Suppressor macrophage (primary cell): ENCODE measurements around the gene HSD11B2.

Experiments used
- DNase-seq, 4 experiments: peaks; one replicate each; pipeline ENCODE4 v3.0.0-alpha.2; 2020 to 2022
- total RNA-seq, 17 experiments: gene quantifications; one replicate each; lab custom pipeline; 2026; ENCODE audit warnings: mixed read lengths in 6 of 17, inconsistent platforms in 3 of 17; lab: John Stamatoyannopoulos, UW

Gene HSD11B2
- total RNA-seq, result 0 to 1.5 (median 0.07) reads per million in 17 experiments

- peak; percentile 66 to 84 (median 72) for DNase-seq
Observed at GRCh38 chr16:67430977-67431774, at the start of gene HSD11B2. TSS of gene HSD11B2 (plus strand) at chr16:67431121. CDS start at chr16:67431249, 128 bp downstream.

DNA sequence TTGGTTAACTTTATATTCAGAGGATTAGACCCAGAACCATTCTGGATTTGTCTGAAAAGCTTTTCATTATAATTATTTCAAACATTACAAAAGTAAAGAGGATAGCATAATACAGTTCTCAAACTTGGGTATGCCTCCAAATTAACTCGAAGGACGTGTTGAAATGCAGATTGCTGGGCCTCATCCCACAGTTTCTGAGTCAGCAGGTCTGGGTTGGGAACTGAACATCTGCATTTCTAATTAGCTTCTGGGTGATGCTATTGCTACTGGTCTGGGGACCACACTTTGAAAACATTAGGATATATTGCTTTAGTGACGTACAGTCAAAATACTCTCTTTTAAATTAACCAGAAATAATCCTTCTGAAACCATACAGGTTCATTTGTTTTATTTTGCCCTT lies 47.6 kb upstream of the HSD11B2 start:
- peak; percentile 28 to 58 (median 44) for DNase-seq

GRCh38 chr16:67384778-67385510 lies 46.0 kb upstream of the HSD11B2 start:
- no peak for DNase-seq

- no peak for DNase-seq
Observed at GRCh38 chr16:67386861-67387455, 44.0 kb upstream of the HSD11B2 start.

DNA sequence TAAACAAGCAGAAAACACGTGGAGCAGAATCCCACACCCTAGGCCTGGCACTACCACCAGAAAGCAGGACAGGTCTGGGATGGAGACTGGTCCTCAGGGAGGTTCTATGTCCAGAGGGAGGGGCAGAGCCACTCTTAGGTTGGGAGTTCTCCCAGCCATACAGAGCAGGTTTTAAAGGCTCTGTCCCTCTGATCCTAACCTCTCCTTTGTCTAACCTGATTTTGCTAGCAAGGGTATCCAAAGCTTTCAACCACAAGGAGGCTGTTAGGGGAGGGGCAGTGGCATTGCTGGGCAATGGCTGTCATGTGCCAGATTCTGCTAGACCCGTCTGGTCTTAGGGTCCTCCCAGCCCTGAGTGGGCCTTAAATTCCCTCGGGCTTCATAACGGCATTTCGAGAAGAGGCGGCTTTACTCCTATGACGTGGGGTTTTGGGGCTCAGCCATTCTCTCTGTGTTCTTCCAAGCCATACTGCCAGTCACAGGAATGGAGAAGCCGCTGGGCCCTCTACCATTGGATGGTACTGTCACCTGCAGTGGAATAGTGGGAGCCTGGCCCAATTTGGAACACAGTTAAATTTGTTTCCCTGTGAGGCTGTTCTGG lies 43.3 kb upstream of the HSD11B2 start:
- DNase-seq, result no peak

GRCh38 chr16:67388191-67388590 lies 42.7 kb upstream of the HSD11B2 start:
- DNase-seq, result no peak

DNA sequence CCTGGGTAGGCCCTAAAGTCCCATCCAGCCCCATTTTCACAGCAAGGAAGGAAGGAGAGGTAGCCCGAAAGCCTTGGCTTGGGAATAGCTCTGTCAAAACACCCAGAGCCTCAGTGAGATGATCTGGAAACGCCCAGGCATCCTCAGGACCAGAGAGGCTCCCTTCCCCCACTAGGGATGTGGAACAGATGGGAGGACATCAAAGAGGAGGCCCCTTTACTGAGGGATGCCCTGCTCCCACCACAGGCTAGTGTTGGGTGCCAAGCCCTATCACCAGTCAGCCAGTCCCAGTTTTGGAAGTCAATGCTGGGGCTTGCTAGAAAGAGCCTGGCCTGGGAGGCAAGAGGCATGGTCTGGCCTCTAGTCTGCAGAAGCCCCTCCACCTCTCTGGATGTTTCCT lies 42.3 kb upstream of the HSD11B2 start:
- DNase-seq, result no peak

DNA sequence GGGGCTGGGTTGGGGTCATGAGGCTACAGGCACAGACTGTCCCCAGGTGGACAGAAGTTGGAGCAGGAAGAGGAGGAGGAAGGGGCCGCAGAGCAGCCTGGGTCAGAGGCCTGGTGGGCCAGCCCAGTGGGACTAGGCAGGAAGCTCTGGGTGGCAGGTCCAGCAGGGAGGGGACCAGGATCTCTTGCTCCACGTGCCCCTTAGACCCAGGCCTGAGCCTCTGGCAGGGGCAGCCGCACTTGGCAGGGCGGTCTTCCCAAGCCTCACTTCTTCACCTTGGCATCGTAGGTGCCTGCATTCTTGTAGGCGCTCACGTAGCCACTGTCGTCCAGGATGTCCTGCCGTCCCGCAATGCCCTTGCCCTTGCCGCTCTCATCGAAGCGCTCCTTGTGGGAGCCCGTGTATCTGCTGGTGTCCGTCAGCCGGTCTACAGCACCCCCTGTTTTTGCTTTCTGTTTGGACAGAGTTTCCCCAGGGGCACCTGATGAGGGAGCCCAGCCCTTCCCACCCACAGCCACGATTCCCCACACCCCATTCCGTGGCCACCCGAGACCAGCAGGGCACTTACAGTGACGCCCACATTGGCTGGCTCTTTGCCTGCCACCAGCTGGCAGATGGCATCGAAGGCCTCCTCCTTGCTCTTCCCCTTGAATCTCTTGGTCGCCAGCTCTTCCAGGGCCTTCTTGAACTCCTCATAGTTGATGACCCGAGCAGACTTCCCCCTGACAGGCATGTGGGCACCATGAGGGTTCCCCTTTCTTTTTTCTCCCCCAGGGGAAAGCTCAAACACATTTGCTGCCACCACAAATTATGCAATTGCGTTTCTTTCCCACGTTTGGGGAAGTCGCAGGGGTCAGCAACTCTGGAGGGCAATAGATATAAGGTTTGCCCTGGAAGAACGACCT lies 40.8 kb upstream of the HSD11B2 start:
- DNase-seq, result peak; percentile 93 to 98 (median 96)

DNA sequence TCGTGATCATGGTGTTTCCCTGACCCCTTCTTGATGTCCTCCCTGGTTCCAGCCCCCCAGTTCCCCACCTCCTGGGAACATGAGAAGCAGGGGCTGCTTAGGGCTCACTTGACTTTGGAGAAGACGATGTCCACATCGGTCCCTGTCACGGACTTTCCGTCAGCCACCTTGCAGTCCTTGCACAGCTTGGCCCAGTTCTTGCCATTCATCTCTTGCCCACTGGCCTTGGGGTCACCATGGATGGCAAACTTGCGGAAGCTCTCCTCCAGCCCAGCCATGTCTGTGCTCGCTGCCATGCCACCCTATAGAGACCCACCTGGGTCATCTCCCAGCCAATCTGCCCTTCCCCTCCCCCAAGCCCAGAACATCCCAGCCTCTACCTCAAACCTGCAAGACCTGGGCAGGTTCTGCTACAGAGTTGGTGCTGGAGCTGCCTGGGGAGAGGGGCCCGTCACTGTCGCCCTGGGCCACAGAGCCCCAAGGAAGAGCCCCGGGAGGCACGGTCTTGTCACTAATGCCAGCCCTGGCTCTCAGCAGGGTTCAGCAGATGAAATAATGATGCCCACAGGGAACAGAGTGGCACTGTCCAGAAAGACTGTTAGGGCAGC lies 40.0 kb upstream of the HSD11B2 start:
- DNase-seq, result no peak

GRCh38 chr16:67391424-67392300 lies 39.3 kb upstream of the HSD11B2 start:
- peak in 1 of 4 experiments; percentile 11 for DNase-seq

- DNase-seq, result no peak
Observed at GRCh38 chr16:67392301-67393059, 38.4 kb upstream of the HSD11B2 start.

DNA sequence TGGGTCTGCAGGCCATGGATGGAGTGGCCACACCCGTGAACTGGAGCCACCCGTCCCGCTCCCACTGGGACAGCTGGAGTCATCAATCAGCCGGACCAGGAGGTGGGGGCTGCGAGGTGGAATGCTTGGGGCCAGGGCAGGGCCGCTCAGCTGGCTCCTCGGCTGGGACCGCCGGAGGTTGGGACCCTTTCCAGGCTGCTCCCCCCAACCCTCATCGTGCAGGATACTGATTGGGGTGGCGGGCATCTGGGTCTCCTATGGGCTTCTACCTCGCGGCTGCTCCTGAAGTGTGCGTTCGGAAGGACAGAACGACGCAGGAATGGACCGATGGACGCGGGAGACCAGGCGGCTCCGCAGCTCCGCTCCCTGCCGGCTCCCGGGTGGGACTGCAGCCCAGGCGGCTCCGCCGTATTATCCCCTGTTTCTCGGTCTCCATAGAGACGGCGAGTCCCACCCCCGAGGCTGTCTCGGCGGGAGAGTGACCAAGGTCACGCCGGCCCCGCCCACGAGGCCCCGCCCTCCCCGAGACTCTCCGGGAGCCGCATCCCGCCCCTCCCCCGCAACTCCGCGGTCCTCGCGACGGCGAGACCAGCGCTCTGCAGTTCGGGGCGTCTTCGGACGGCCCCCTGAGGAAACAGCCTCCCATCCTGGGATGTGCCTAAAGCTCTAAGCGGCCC lies 37.7 kb upstream of the HSD11B2 start, which contains the start of gene TPPP3:
TPPP3 (minus strand) TSS at position 388 of the 677 bp plus-strand sequence. CDS start 2,387 bp downstream, outside the sequence.
- DNase-seq, result peak; percentile 37 to 75 (median 64)

DNA sequence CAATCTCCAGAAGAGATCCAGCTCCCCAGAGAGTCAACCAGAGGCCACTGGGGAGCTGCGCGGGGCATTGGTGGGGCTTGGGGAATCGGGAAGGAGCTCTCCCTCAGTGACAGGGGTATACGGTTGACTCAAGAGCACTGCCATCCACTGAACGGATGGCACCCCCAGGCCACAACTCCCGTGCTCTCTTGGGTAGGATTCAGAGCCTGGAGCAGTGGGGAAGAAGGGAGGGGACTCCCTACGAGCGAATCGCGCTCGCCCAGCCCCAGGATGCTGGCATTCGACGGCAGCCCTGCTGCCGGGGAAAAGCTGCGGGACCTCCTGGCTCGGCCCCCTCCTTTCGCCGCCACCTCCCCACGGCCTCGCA lies 37.1 kb upstream of the HSD11B2 start:
- no peak for DNase-seq

DNA sequence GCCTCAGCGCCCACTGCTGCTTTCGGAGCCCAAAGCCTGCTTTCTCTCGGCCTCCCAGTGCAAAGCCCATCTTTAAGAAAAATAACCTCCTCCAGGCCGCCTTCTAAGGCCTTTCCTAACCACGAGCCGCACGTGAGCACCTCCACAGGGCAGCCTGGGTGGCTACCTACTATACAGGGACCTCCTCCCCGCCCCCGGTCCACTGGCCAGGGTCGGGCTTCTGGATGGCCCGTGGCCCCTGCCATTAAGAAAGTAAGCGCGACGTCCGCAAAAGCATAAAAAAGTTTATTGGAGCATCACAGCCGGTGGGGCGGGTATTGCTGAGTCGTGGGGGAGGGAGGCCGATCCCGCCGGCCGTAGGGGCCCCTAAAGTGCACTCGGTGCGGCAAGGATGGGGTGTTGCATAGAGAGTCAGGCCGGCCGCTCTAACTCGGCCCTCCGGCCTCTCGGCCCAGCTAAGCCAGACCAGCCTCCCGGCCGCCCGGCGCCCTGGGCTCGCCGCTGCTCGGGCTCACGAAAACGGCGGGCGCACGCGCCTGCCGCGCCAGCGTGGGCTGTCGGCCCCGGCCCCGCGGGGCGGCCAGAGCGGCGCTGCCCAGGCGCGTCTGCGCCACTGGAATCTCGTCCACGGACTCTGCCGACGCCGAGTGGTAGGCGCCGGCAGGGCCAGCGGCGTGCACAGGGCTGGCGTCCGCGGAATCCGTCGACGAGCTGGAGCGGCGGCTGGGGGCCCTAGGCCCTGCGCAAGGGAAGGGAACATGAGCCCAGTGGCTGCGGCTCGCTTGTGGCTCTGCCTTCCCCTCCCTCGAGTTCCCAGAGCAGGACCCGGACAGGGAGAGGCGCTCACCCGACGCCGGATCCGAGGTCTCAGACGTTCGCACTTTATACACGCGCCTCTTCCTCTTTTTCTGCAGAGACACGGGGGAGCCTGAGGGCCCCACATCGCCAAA lies 36.5 kb upstream of the HSD11B2 start:
- DNase-seq, result peak; percentile 77 to 88 (median 85)

- DNase-seq, result peak; percentile 50 to 67 (median 61)
Observed at GRCh38 chr16:67395105-67395457, 35.8 kb upstream of the HSD11B2 start.

DNA sequence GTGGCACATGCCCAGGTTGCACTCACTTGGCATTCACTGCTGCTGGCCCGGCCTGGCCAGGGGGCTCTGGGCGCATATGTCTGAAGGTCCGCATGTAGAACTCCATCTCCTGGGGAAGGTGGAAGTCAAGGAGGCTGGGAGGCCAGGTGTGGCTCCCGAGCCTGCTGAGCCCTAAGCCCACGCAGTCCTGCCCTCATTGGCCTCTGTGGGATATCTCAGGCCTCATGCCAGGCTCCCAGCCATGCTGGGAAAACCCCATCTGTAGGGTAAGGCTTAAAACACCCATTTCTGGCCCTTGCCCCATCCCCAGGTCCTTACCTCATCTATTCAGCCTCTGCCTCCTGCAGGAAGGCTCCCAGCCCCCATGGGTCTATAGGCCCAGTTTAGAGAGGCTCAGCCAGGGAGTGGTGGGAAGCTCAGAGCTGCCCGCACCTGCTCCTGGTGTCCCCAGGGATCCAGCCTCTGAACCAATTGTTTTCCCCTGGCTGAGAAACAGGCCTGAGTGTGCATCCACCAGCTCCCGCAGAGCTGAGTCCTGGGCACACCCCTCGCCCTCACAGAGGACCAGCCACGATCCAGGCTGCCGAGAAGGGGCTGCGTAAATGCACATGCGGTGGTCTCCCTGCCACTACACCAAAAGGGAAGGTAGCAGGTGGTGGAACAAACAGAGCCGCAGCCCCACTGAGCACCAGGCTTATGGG lies 35.3 kb upstream of the HSD11B2 start:
- DNase-seq, result peak in 1 of 4 experiments; percentile 30
